ENCODE measurements around the gene ARHGAP25. TPM values are rescaled to one million over a fixed set of nuclear protein-coding genes. Genes with fewer than 3 reads are reported as not detected.

Gene ARHGAP25
- total RNA-seq, 2 donors from 2014 or later = 4.2 to 6.6 TPM

DNA sequence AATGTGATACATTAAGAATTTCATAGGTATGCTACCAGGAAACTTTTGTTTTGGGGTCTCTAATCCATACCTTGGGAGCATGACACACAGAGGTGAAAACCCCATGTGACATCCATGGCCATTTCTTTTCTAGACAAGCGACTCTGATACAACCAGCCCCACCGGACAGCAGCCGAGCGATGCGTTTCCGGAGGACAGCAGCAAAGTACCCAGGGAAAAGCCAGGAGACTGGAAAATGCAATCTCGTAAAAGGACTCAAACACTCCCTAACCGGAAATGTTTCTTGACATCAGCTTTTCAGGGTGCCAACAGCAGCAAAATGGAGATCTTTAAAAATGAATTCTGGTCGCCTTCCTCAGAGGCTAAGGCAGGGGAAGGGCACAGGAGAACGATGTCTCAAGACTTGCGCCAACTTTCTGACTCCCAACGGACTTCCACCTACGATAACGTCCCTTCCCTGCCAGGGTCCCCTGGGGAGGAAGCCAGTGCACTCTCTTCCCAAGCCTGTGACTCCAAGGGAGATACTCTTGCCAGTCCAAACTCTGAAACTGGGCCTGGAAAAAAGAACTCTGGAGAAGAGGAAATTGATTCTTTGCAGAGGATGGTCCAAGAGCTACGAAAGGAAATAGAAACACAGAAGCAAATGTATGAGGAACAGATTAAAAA, 87.7 kb downstream of the ARHGAP25 start:
- H3K27ac ChIP-seq = no peak overlapping the region
- no peaks in the 10 kb centered on the region for H3K36me3 ChIP-seq (replicated peaks in 1 of 2; ENCODE audit: insufficient read depth in 1 of 2, low read depth in 2 of 2)
- no peaks in the 10 kb centered on the region for H3K27me3 ChIP-seq
- intact Hi-C loops (cut with DNase I) = no loop called here
- H3K4me3 ChIP-seq = no peak overlapping the region
- 88 to 92% methylated on average over 15 of the region's 15 CpGs for WGBS, 2 donors
- DNase-seq = no peak
- no peak for ATAC-seq
- no peaks in the 10 kb centered on the region for H3K4me1 ChIP-seq
- TF ChIP-seq POLR2A (IDR thresholded peaks at IDR 0.05) = no peak
- TF ChIP-seq, protein P1, sequence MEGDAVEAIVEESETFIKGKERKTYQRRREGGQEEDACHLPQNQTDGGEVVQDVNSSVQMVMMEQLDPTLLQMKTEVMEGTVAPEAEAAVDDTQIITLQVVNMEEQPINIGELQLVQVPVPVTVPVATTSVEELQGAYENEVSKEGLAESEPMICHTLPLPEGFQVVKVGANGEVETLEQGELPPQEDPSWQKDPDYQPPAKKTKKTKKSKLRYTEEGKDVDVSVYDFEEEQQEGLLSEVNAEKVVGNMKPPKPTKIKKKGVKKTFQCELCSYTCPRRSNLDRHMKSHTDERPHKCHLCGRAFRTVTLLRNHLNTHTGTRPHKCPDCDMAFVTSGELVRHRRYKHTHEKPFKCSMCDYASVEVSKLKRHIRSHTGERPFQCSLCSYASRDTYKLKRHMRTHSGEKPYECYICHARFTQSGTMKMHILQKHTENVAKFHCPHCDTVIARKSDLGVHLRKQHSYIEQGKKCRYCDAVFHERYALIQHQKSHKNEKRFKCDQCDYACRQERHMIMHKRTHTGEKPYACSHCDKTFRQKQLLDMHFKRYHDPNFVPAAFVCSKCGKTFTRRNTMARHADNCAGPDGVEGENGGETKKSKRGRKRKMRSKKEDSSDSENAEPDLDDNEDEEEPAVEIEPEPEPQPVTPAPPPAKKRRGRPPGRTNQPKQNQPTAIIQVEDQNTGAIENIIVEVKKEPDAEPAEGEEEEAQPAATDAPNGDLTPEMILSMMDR (IDR thresholded peaks at IDR 0.05) = no peak
- H3K9me3 ChIP-seq = no peaks in the 10 kb centered on the region

GRCh38 chr2:68824831-68825230, 90.2 kb downstream of the ARHGAP25 start:
- TF ChIP-seq, protein P1 (IDR thresholded peaks at IDR 0.05) = no peak
- TF ChIP-seq POLR2A (IDR thresholded peaks at IDR 0.05) = no peak
- 27 to 37% methylated on average over 2 of the region's 2 CpGs for WGBS, 2 donors
- Histone ChIP-seq H3K4me3 (no peak overlapping the region), H3K4me1 (peaks cover 18% of the 10 kb centered on the region), H3K27me3 (no peaks in the 10 kb centered on the region), H3K27ac (no peak overlapping the region), H3K9me3 (no peaks in the 10 kb centered on the region), H3K36me3 (replicated peaks in 1 of 2; ENCODE audit: insufficient read depth in 1 of 2, low read depth in 2 of 2) (no peaks in the 10 kb centered on the region)
- ATAC-seq (no peak), DNase-seq (no peak)
- intact Hi-C loops (cut with DNase I) = no loop called here

GRCh38 chr2:68825866-68826265, 91.3 kb downstream of the ARHGAP25 start:
- Histone ChIP-seq H3K27me3 (no peaks in the 10 kb centered on the region), H3K36me3 (replicated peaks in 1 of 2; ENCODE audit: insufficient read depth in 1 of 2, low read depth in 2 of 2) (no peaks in the 10 kb centered on the region), H3K4me1 (peaks cover 18% of the 10 kb centered on the region), H3K27ac (no peak overlapping the region), H3K9me3 (no peaks in the 10 kb centered on the region), H3K4me3 (no peak overlapping the region)
- ATAC-seq (no peak), DNase-seq (no peak)
- WGBS, 2 donors = 73 to 78% methylated on average over 5 of the region's 5 CpGs
- intact Hi-C loops (cut with DNase I) = no loop called here
- TF ChIP-seq POLR2A (IDR thresholded peaks at IDR 0.05) = no peak
- TF ChIP-seq, protein P1 (IDR thresholded peaks at IDR 0.05) = no peak

GRCh38 chr2:68827666-68828065, 93.1 kb downstream of the ARHGAP25 start:
- Histone ChIP-seq H3K4me1 (peaks cover 31% of the 10 kb centered on the region), H3K27me3 (no peaks in the 10 kb centered on the region), H3K27ac (no peak overlapping the region), H3K4me3 (no peak overlapping the region), H3K36me3 (replicated peaks in 1 of 2; ENCODE audit: insufficient read depth in 1 of 2, low read depth in 2 of 2) (no peaks in the 10 kb centered on the region), H3K9me3 (no peaks in the 10 kb centered on the region)
- ATAC-seq (no peak), DNase-seq (no peak)
- 85 to 93% methylated on average over 4 of the region's 4 CpGs for WGBS, 2 donors
- intact Hi-C loops (cut with DNase I) = no loop called here
- TF ChIP-seq, protein P1 (IDR thresholded peaks at IDR 0.05) = no peak
- TF ChIP-seq POLR2A (IDR thresholded peaks at IDR 0.05) = no peak

All from body of pancreas (tissue), 4 donors.